VCaP (cell line): ENCODE data around the gene HNRNPA1L2.
"Not testable (repeated sequence)": the region's sequence is repeated elsewhere in the genome, so short reads cannot be mapped to it uniquely, and the experiment has no call there.

Source experiments
- H3K27ac ChIP-seq: fragments of 450-650 bp; 2 replicates; pipeline ENCODE4 v1.5.1; 2017
- TF ChIP-seq, protein P1 (sequence below): fragments of 450-650 bp; conservative IDR thresholded peaks from 2 replicates; pipeline ENCODE4 v1.5.1; 2017; ENCODE audit warnings: mild to moderate bottlenecking, moderate library complexity

The HNRNPA1L2 gene

DNA sequence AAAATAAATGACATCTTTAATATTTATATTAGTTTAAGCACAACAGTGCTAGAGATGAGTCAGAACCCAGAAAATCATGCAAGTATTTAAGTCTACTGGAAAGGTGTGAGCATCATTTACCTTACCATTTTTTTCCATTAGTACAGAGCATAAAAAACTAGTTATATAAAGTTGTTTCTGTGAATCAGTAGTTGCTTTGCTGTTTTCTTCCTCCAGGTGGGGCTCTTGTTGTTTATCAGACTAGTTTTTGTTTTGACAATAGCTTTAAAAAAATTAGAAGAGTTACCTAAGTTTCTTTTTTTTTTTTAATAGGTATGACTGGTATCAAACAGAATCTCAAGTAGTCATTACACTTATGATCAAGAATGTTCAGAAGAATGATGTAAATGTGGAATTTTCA, 23.1 kb downstream of the HNRNPA1L2 start:
- TF ChIP-seq, protein P1, sequence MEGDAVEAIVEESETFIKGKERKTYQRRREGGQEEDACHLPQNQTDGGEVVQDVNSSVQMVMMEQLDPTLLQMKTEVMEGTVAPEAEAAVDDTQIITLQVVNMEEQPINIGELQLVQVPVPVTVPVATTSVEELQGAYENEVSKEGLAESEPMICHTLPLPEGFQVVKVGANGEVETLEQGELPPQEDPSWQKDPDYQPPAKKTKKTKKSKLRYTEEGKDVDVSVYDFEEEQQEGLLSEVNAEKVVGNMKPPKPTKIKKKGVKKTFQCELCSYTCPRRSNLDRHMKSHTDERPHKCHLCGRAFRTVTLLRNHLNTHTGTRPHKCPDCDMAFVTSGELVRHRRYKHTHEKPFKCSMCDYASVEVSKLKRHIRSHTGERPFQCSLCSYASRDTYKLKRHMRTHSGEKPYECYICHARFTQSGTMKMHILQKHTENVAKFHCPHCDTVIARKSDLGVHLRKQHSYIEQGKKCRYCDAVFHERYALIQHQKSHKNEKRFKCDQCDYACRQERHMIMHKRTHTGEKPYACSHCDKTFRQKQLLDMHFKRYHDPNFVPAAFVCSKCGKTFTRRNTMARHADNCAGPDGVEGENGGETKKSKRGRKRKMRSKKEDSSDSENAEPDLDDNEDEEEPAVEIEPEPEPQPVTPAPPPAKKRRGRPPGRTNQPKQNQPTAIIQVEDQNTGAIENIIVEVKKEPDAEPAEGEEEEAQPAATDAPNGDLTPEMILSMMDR: peak; percentile 76
- no peak overlapping the region for H3K27ac ChIP-seq

DNA sequence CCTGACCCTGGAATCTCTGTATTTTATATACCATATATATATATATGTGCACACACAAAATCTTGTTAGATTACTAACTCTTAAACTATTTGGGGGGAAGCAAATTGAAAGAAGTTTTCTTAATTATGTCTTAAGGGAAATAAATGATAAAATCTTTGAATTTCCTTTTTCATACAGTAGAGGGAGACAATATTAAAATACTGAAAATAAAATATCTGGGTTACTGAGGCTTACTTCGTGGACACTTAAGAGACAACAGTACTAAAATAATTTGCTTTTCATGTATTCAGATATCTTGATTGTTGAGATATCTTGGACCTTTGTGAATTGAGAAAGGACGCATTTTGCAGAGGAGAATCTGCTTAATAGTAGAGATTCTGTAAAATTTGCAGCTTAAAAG, 27.4 kb downstream of the HNRNPA1L2 start:
- H3K27ac ChIP-seq: peak overlapping the region; percentile 26; the same call in 1 of the 2 replicates
- TF ChIP-seq, protein P1: peak; percentile 39

DNA sequence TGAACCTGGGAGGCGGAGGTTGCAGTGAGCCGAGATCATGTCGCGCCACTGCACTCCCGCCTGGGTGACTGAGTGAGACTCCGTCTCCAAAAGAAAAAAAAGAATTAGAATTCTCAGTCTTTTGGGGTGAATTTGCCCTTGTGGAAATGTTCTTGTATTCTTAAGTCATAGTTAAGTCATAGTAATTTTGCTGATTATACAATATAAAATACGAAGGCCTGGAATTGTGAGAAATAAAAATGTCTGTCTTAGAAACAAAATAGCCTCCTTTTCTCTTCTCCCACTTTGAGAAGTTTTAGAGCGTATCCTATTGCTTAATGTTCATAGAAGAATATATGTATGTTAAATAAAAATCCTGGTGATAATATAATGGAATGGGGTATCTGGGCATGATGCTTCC, 28.5 kb downstream of the HNRNPA1L2 start:
- TF ChIP-seq, protein P1: no peak
- no peak overlapping the region; the same call in 1 of the 2 replicates for H3K27ac ChIP-seq

DNA sequence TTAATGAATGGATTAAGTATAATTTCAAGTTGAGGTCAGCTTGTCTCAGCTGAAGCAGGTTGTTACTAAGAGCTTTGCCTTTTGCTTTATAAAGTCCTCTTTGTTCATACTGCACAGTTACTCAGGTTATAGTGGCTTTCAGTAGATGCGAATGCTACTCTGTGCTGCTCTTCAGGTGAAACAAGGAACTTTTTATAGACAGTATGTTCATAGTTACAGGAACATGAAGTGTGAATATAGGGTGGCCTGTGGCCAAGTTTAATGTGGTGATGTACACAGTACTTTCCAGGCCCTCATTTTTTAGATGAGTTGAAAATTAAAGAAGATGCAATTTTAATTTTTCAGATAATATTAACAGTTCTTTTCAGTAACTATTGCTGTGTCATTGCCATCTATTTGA, 31.2 kb downstream of the HNRNPA1L2 start:
- no peak overlapping the region for H3K27ac ChIP-seq

DNA sequence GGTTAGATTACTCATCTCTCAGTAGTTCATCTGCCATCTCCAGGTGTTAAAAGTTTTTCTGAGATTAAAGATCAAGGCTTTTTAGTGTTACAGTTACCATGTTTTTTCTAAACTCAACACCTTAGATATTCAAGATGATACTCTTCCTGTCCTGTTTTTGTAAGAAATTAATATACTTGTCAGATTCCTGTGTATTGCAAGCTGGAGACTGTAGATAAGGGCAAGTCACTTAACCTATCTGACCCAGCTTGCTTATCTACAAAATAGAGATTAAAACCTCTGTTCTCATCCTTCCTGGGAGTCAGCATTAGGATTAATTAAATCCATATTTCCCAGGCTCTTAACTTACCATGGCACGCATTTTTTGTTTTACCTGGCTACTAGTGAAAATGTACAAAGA, 35.6 kb downstream of the HNRNPA1L2 start:
- H3K27ac ChIP-seq: no peak overlapping the region
- TF ChIP-seq, protein P1: no peak

More for the DNA sequence above, 31.2 kb downstream of the HNRNPA1L2 start:
- TF ChIP-seq, protein P1: no peak

DNA sequence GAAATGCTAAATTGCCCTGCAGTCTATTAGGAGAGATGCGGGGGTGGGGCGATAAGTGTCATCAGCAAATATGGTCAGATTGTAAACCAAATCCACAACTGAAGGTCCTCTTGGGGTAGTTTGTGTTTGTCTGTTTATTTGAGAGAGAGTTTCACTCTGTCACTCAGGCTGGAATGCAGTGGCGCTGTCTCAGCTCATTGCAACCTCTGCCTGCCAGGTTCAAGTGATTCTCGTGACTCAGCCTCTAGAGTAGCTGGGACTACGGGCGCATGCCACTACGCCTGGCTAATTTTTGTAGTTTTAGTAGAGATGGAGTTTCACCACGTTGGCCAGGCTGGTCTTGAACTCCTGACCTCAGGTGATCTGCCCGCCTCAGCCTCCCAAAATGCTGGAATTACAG, 43.6 kb downstream of the HNRNPA1L2 start:
- H3K27ac ChIP-seq: not testable (repeated sequence)

DNA sequence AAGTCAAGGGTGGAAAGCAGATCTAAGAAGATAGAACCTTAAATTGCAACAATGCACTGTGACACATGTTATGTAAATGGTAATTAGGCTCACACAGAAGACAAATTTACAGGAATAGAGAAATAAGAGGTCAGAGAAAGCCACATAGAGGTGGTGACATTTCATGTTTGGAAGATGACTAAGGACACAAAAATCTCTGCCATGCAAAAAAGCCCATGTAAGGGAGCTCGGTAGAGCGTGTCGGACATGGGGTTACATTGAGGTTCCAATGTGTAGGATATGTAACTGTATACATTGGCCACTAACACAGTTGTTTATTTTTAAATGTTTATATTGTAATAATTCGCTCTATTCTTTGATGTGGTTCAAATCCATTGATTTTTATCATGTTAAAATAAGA, 44.1 kb downstream of the HNRNPA1L2 start:
- H3K27ac ChIP-seq: no peak overlapping the region
- TF ChIP-seq, protein P1: no peak
